RWPE1 (cell line): ENCODE results near the gene CCDC198.

Source experiments
- CTCF ChIA-PET: fragments of 350-600 bp; sonication (Branson Sonifier 250); formaldehyde crosslinking; extraction: SDS; loops from one replicate; lab custom pipeline; 2021; lab: Yijun Ruan, JAX
- POLR2A ChIA-PET: fragments of 400-600 bp; formaldehyde crosslinking; extraction: SDS; loops from one replicate; lab custom pipeline; 2020; ENCODE audit warnings: antibody characterized with exemption; ENCODE audit not compliant: low non-redundant PET; lab: Yijun Ruan, JAX
- DNase-seq: peaks from one replicate; pipeline ENCODE4 v3.0.0; 2012; ENCODE audit warnings: low spot score
- H3K27ac ChIP-seq: fragments of 450-650 bp; 2 replicates; pipeline ENCODE4 v1.5.1; 2017
- TF ChIP-seq, protein P1 (sequence below): fragments of 450-650 bp; conservative IDR thresholded peaks from 2 replicates; pipeline ENCODE4 v1.5.1; 2017; ENCODE audit warnings: low read depth, mild to moderate bottlenecking

The CCDC198 gene

DNA sequence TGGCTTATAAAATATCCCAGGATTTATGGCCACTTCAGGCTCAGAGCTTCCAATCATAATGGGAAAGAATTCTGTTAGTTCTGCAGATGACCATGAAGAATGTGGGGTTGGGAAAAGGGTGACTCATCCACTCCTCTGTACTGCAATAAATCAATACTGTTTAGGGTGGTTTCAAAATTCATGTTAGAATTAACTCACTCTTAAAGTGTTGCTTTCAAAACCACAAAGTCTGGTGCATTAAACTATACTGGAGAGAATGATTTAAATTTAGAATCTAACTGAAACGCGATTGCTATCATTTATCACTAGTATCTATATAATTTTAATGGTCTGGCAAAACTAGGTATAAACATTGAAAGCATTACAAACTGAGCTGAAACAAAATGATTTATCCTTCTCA lies 798 bp downstream of the CCDC198 start:
- ChIA-PET POLR2A (no interaction called here), CTCF (interaction anchor here (0.6 kb wide), 2 partner anchors 80 to 531 kb away, joined by 4 read pairs; no protein-coding TSS in a partner anchor)
- peak; percentile 59 for DNase-seq
- TF ChIP-seq, protein P1, sequence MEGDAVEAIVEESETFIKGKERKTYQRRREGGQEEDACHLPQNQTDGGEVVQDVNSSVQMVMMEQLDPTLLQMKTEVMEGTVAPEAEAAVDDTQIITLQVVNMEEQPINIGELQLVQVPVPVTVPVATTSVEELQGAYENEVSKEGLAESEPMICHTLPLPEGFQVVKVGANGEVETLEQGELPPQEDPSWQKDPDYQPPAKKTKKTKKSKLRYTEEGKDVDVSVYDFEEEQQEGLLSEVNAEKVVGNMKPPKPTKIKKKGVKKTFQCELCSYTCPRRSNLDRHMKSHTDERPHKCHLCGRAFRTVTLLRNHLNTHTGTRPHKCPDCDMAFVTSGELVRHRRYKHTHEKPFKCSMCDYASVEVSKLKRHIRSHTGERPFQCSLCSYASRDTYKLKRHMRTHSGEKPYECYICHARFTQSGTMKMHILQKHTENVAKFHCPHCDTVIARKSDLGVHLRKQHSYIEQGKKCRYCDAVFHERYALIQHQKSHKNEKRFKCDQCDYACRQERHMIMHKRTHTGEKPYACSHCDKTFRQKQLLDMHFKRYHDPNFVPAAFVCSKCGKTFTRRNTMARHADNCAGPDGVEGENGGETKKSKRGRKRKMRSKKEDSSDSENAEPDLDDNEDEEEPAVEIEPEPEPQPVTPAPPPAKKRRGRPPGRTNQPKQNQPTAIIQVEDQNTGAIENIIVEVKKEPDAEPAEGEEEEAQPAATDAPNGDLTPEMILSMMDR, result no peak
- no peak overlapping the region for H3K27ac ChIP-seq

DNA sequence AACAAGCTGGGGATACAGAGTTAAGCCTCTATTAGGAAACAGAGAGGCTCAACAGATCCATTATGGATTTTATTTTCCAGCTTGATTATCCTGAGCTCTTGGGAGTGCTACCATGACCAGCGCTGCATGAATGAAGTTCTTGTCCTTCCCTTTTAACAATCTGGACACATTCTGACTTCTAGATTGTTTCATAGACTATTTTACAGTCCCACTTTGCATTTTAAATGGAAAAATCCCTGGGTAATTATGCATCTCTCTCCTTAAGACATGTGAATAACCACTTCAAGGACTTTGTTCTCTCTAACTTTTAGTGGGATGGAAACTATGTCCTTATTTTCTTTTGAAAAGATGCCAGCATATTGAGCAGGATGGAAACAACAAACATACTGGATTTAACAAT lies 2.0 kb downstream of the CCDC198 start:
- no peak overlapping the region for H3K27ac ChIP-seq
- POLR2A ChIA-PET, result no interaction called here
- TF ChIP-seq, protein P1, result no peak
- CTCF ChIA-PET, result interaction anchor here (0.7 kb wide), 1 partner anchor 89 kb away, joined by 4 read pairs; no protein-coding TSS in a partner anchor
- DNase-seq, result no peak

DNA sequence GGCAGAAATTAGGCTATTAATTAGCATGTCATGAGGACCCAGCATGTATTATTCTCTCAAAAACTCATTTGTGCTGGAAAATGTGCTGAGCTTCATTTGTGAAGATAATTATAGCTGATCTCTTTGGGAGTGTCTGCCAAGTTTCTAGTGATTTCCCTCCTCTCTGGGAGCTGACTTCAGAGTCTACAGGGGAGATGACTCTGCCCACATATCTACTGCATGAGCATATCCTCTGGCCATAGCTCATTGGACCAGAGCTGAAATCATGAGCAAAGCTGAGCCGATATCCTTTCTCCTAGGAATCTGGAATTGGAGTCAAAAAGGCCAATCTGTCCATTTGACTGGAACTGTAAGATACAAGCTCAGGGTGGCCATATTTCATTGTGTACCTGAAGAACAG lies 5.9 kb downstream of the CCDC198 start:
- ChIA-PET POLR2A (no interaction called here), CTCF (no interaction called here)
- no peak for DNase-seq
- TF ChIP-seq, protein P1, result no peak
- no peak overlapping the region for H3K27ac ChIP-seq

DNA sequence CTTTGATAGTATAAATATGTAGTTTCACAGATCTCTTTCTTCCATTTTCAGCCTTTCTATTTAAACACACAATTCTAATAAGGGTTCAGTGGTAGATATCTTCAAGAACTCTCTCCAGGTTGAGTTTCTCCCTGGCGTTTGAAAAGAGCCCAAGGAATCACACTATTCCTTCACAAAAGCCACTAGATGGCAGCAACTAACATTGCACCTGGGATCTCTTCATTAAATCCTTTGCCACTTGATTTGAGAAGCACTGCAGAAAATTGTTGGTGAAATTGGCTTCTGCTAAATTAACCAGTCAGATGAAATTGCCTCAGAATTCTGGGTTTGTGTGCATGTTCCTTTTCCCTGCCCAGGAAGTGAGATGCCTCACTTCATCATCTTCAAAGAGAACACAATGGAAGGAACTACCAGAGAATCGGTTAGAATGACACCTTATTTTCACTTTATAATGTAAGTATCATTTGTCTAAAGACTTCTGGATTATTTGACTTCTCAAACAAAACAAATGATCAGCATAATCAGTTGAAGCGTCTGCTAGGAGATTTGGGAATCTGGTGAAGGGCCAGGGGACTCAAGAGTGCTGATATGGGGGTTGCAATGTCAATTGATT lies 6.8 kb downstream of the CCDC198 start:
- POLR2A ChIA-PET, result no interaction called here
- CTCF ChIA-PET, result no interaction called here
- H3K27ac ChIP-seq, result no peak overlapping the region
- TF ChIP-seq, protein P1, result peak; percentile 72
- peak; percentile 50 for DNase-seq

DNA sequence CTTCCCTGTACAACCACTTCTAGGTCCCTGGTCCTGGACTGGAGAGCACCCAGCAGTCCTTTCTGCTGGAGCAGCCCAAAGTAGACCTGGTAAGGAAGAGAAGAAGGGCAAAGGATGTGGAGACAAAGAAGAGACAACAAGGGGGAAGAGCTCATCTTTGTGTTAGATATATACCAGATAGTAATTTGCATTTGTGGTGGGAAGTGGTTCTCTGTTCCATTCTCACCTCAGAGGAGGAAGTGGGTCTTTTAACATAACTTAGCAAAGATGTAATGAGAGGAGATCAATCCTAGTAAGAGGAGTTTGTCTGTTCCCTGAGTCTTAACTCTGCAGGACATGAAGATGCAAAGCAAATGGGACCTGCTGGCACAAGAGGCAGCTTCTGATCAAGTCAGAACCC lies 8.0 kb downstream of the CCDC198 start:
- no peak overlapping the region for H3K27ac ChIP-seq
- DNase-seq, result no peak
- CTCF ChIA-PET, result interaction anchor here (0.7 to 1.0 kb wide), 3 partner anchors 14 to 60 kb away, joined by 3 to 5 read pairs (median 3); no protein-coding TSS in a partner anchor
- TF ChIP-seq, protein P1, result no peak
- POLR2A ChIA-PET, result no interaction called here

DNA sequence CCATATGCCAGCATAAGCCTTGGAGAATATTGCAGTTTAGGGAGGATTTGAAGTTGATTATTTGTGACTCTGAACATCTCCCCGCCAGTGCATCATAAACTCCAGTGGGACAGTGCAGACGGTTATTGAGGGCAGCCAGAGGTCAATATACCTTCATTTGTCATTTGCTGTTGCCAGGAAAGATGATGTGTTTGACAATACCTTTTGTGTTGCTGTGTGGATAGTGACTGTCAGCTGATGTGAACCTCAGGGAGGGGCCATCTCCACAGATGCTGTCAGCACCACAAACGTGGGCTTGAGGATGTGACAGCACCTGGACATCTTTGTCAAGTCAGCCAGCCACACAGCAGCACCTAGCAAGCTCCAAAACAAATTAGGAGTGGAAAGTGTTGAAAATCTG lies 11.5 kb downstream of the CCDC198 start:
- no peak overlapping the region for H3K27ac ChIP-seq
- DNase-seq, result no peak
- ChIA-PET POLR2A (no interaction called here), CTCF (no interaction called here)
- TF ChIP-seq, protein P1, result no peak
